SJCRH30 (cell line): Measurements from ENCODE around the gene SEC23B. TPM values are rescaled to one million over a fixed set of nuclear protein-coding genes. Genes with fewer than 3 reads are reported as not detected.

Experiments used
- DNase-seq, 2 experiments: peaks; one replicate each; pipeline ENCODE4 v3.0.0-alpha.2; 2015 to 2020
- H3K27ac ChIP-seq: fragments of 250-450 bp; sonication (Bioruptor Pico); 2 replicates; pipeline ENCODE4 v1.5.1; 2020; ENCODE audit warnings: mild to moderate bottlenecking, moderate library complexity
- H3K27me3 ChIP-seq: fragments of 250-450 bp; sonication (Bioruptor Pico); 2 replicates; pipeline ENCODE4 v1.5.1; 2020; ENCODE audit warnings: mild to moderate bottlenecking, moderate library complexity
- H3K36me3 ChIP-seq: fragments of 250-450 bp; sonication (Bioruptor Pico); 2 replicates; pipeline ENCODE4 v1.5.1; 2020; ENCODE audit warnings: mild to moderate bottlenecking, moderate library complexity
- H3K4me1 ChIP-seq: fragments of 250-450 bp; sonication (Bioruptor Pico); 2 replicates; pipeline ENCODE4 v1.5.1; 2020; ENCODE audit warnings: mild to moderate bottlenecking, moderate library complexity
- H3K4me3 ChIP-seq: fragments of 250-450 bp; sonication (Bioruptor Pico); 2 replicates; pipeline ENCODE4 v1.5.1; 2020; ENCODE audit warnings: mild to moderate bottlenecking, moderate library complexity
- H3K9me3 ChIP-seq: fragments of 250-450 bp; sonication (Bioruptor Pico); replicated peaks from 2 replicates; pipeline ENCODE4 v1.5.1; 2020; ENCODE audit warnings: mild to moderate bottlenecking, moderate library complexity
- total RNA-seq: library from RNA; depleted of rRNA; stranded (reverse); fragments of >200 nt; shearing (Covaris generic); gene quantifications from 2 replicates; pipeline ENCODE4 v1.2.3, GENCODE V29; 2014

The SEC23B gene
- total RNA-seq, 1 experiment from 2014 or later: 61.4 TPM

- Histone ChIP-seq H3K4me1 (no peaks in the 10 kb centered on the region), H3K9me3 (no peaks in the 10 kb centered on the region), H3K4me3 (no peak overlapping the region), H3K27me3 (no peaks in the 10 kb centered on the region), H3K27ac (no peak overlapping the region), H3K36me3 (peaks cover 20% of the 10 kb centered on the region)
- no peak for DNase-seq
These were observed 34.0 kb downstream of the SEC23B start for GRCh38 chr20:18541741-18542140.

GRCh38 chr20:18543216-18543615, 35.5 kb downstream of the SEC23B start:
- Histone ChIP-seq H3K27me3 (no peaks in the 10 kb centered on the region), H3K9me3 (no peaks in the 10 kb centered on the region), H3K27ac (no peak overlapping the region), H3K4me1 (no peaks in the 10 kb centered on the region), H3K36me3 (peaks cover 18% of the 10 kb centered on the region), H3K4me3 (no peak overlapping the region)
- DNase-seq: no peak

GRCh38 chr20:18543932-18544331, 36.2 kb downstream of the SEC23B start:
- Histone ChIP-seq H3K36me3 (peaks cover 21% of the 10 kb centered on the region), H3K27me3 (no peaks in the 10 kb centered on the region), H3K4me1 (no peaks in the 10 kb centered on the region), H3K27ac (no peak overlapping the region), H3K4me3 (no peak overlapping the region), H3K9me3 (no peaks in the 10 kb centered on the region)
- no peak for DNase-seq

- no peaks in the 10 kb centered on the region for H3K9me3 ChIP-seq
- no peaks in the 10 kb centered on the region for H3K27me3 ChIP-seq
- H3K36me3 ChIP-seq: peaks cover 31% of the 10 kb centered on the region
- no peak overlapping the region for H3K27ac ChIP-seq
- DNase-seq: no peak
- H3K4me1 ChIP-seq: no peaks in the 10 kb centered on the region
- no peak overlapping the region for H3K4me3 ChIP-seq
These were observed 37.8 kb downstream of the SEC23B start for GRCh38 chr20:18545566-18545965.

GRCh38 chr20:18548465-18548864, 40.7 kb downstream of the SEC23B start:
- Histone ChIP-seq H3K27me3 (no peaks in the 10 kb centered on the region), H3K9me3 (no peaks in the 10 kb centered on the region), H3K4me1 (no peaks in the 10 kb centered on the region), H3K36me3 (peaks cover 28% of the 10 kb centered on the region), H3K27ac (no peak overlapping the region), H3K4me3 (no peak overlapping the region)
- no peak for DNase-seq

GRCh38 chr20:18553746-18554145, 46.0 kb downstream of the SEC23B start:
- H3K27me3 ChIP-seq: no peaks in the 10 kb centered on the region
- no peak overlapping the region for H3K27ac ChIP-seq
- H3K4me3 ChIP-seq: no peak overlapping the region
- no peaks in the 10 kb centered on the region for H3K9me3 ChIP-seq
- peaks cover 31% of the 10 kb centered on the region for H3K36me3 ChIP-seq
- no peaks in the 10 kb centered on the region for H3K4me1 ChIP-seq
- DNase-seq: no peak

GRCh38 chr20:18566892-18567738, 59.4 kb downstream of the SEC23B start, which contains the start of gene SMIM26:
TSS of gene SMIM26 (plus strand) at chr20:18567432. CDS start at chr20:18567479, 47 bp downstream.
- DNase-seq: peak; percentile 91 to 93
- Histone ChIP-seq H3K36me3 (peaks cover 5% of the 10 kb centered on the region), H3K27ac (peak within 1 kb of the TSS; percentile 59), H3K4me3 (peak within 1 kb of the TSS; percentile 73), H3K4me1 (no peaks in the 10 kb centered on the region), H3K27me3 (no peaks in the 10 kb centered on the region), H3K9me3 (no peaks in the 10 kb centered on the region)

- H3K9me3 ChIP-seq: no peaks in the 10 kb centered on the region
- DNase-seq: no peak
- peak overlapping the region; percentile 73 for H3K4me3 ChIP-seq
- H3K27ac ChIP-seq: peak overlapping the region; percentile 59
- H3K36me3 ChIP-seq: peaks cover 5% of the 10 kb centered on the region
- no peaks in the 10 kb centered on the region for H3K27me3 ChIP-seq
- H3K4me1 ChIP-seq: no peaks in the 10 kb centered on the region
These were observed 60.0 kb downstream of the SEC23B start for GRCh38 chr20:18567739-18568091.

GRCh38 chr20:18571009-18571408, 63.3 kb downstream of the SEC23B start:
- Histone ChIP-seq H3K27me3 (no peaks in the 10 kb centered on the region), H3K36me3 (peaks cover 5% of the 10 kb centered on the region), H3K4me3 (no peak overlapping the region), H3K4me1 (no peaks in the 10 kb centered on the region), H3K9me3 (no peaks in the 10 kb centered on the region), H3K27ac (no peak overlapping the region)
- no peak for DNase-seq

- no peak for DNase-seq
- no peak overlapping the region for H3K27ac ChIP-seq
- H3K4me1 ChIP-seq: no peaks in the 10 kb centered on the region
- peaks cover 5% of the 10 kb centered on the region for H3K36me3 ChIP-seq
- H3K27me3 ChIP-seq: no peaks in the 10 kb centered on the region
- no peaks in the 10 kb centered on the region for H3K9me3 ChIP-seq
- no peak overlapping the region for H3K4me3 ChIP-seq
These were observed 63.8 kb downstream of the SEC23B start for GRCh38 chr20:18571578-18571977.

- Histone ChIP-seq H3K27me3 (no peaks in the 10 kb centered on the region), H3K4me1 (no peaks in the 10 kb centered on the region), H3K27ac (no peak overlapping the region), H3K36me3 (no peaks in the 10 kb centered on the region), H3K9me3 (no peaks in the 10 kb centered on the region), H3K4me3 (no peak overlapping the region)
- DNase-seq: no peak
These were observed 70.2 kb downstream of the SEC23B start for GRCh38 chr20:18577942-18578341.

- no peak overlapping the region for H3K4me3 ChIP-seq
- H3K36me3 ChIP-seq: no peaks in the 10 kb centered on the region
- H3K9me3 ChIP-seq: no peaks in the 10 kb centered on the region
- no peak for DNase-seq
- H3K27me3 ChIP-seq: no peaks in the 10 kb centered on the region
- H3K4me1 ChIP-seq: no peaks in the 10 kb centered on the region
- no peak overlapping the region for H3K27ac ChIP-seq
These were observed 70.8 kb downstream of the SEC23B start for GRCh38 chr20:18578581-18578980.

GRCh38 chr20:18580012-18580411, 72.3 kb downstream of the SEC23B start:
- H3K27me3 ChIP-seq: no peaks in the 10 kb centered on the region
- no peaks in the 10 kb centered on the region for H3K4me1 ChIP-seq
- no peak for DNase-seq
- no peak overlapping the region for H3K4me3 ChIP-seq
- H3K36me3 ChIP-seq: no peaks in the 10 kb centered on the region
- H3K27ac ChIP-seq: no peak overlapping the region
- no peaks in the 10 kb centered on the region for H3K9me3 ChIP-seq

GRCh38 chr20:18585134-18585533, 77.4 kb downstream of the SEC23B start:
- peak in 1 of 2 experiments; percentile 30 for DNase-seq
- H3K9me3 ChIP-seq: no peaks in the 10 kb centered on the region
- H3K27ac ChIP-seq: no peak overlapping the region

GRCh38 chr20:18587665-18588573, 80.2 kb downstream of the SEC23B start, which contains the start of gene DTD1:
TSS of gene DTD1 (plus strand) at chr20:18588054. CDS start at chr20:18588073, 19 bp downstream.
- DNase-seq: peak; percentile 95 to 96

More at GRCh38 chr20:18585134-18585533, 77.4 kb downstream of the SEC23B start:
- H3K4me1 ChIP-seq: no peaks in the 10 kb centered on the region
- no peaks in the 10 kb centered on the region for H3K27me3 ChIP-seq
- no peak overlapping the region for H3K4me3 ChIP-seq
- H3K36me3 ChIP-seq: no peaks in the 10 kb centered on the region

More at GRCh38 chr20:18587665-18588573, 80.2 kb downstream of the SEC23B start, which contains the start of gene DTD1:
- H3K27me3 ChIP-seq: no peaks in the 10 kb centered on the region
- H3K36me3 ChIP-seq: no peaks in the 10 kb centered on the region
- peak within 1 kb of the TSS; percentile 4; the same call in 1 of the 2 replicates for H3K27ac ChIP-seq
- no peaks in the 10 kb centered on the region for H3K4me1 ChIP-seq
- H3K4me3 ChIP-seq: peak within 1 kb of the TSS; percentile 67
- no peaks in the 10 kb centered on the region for H3K9me3 ChIP-seq
